HepG2 (cell line): ENCODE measurements around the gene TIA1. TPM values are rescaled to one million over a fixed set of nuclear protein-coding genes. Genes with fewer than 3 reads are reported as not detected.
A peak's percentile ranks its signal among the peaks of the same experiment; 100 is the strongest.
"Not testable (repeated sequence)": the region's sequence is repeated elsewhere in the genome, so short reads cannot be mapped to it uniquely, and the experiment has no call there.

Source experiments
- FOXK2 ChIP-seq: fragments of 450-650 bp; IDR thresholded peaks from 2 replicates; pipeline ENCODE4 v1.6.1; 2016
- NCOR1 ChIP-seq: fragments of 200-600 bp; sonication (generic); IDR thresholded peaks from 2 replicates; pipeline ENCODE4 v1.7.0; 2017; ENCODE audit warnings: antibody characterized with exemption, low read length, borderline replicate concordance
- ZBTB4 ChIP-seq: sonication (generic); formaldehyde crosslinking; IDR thresholded peaks from 2 replicates; pipeline ENCODE4 v1.4.0; 2020; ENCODE audit warnings: missing genetic modification reagents, mild to moderate bottlenecking, borderline replicate concordance
- ZHX2 ChIP-seq, 2 experiments: sonication (generic) in 1 of 2; formaldehyde crosslinking in 1 of 2; IDR thresholded peaks; 2 replicates each; pipeline versions ENCODE4 v1.6.1 to v1.9.0; 2014 to 2022; ENCODE audit warnings: antibody characterized with exemption in 1 of 2, borderline replicate concordance in 1 of 2, inconsistent platforms in 1 of 2, low read depth in 1 of 2, missing genetic modification reagents in 1 of 2
- ZNF430 ChIP-seq: sonication (generic); formaldehyde crosslinking; IDR thresholded peaks from 2 replicates; pipeline ENCODE4 v1.9.0; 2021; ENCODE audit warnings: mild to moderate bottlenecking, missing genetic modification reagents
- polyA plus RNA-seq, 8 experiments: library from polyadenylated mRNA; depleted of rRNA in 3 of 8; stranded (reverse) in 7 of 8; unstranded in 1 of 8; fragments of >200 nt; fragmentation: Illumina TruSeq in 4 of 8; extraction: Trizol in 4 of 8; gene quantifications; 2 replicates each; pipeline versions ENCODE4 v1.2.1 to v1.2.3, GENCODE V29; 2011 to 2016; ENCODE audit warnings: low read depth in 4 of 8, missing spikeins in 1 of 8, mixed read lengths in 1 of 8; ENCODE audit not compliant: insufficient read depth in 1 of 8
- total RNA-seq, 5 experiments: library from RNA; depleted of rRNA; stranded (reverse); fragments of >200 nt; fragmentation: Illumina TruSeq; extraction: Trizol; gene quantifications; 2 replicates each; pipeline ENCODE4 v1.2.3, GENCODE V29; 2016; ENCODE audit warnings: low read depth in 1 of 5
- TF ChIP-seq, protein P1 (sequence below): IDR thresholded peaks from 2 replicates; pipeline ENCODE4 v1.6.1; 2016; ENCODE audit warnings: low read depth, missing genetic modification reagents, missing compliant biosample characterization

Gene TIA1
- total and polyA plus RNA-seq, 2 of the 13 experiments (the other 11 are each of a cell fraction or from before 2014, with no cell fraction given), result 209 to 319 TPM

- TF ChIP-seq ZHX2 (IDR thresholded peaks at IDR 0.05; ENCODE audit: low read depth) (peak; percentile 83; the same call in 1 of the 2 replicates), ZNF430 (peak; percentile 84), FOXK2 (peak; percentile 94), ZBTB4 (peak; percentile 25; the same call in 1 of the 2 replicates), NCOR1 (peak; percentile 87)
- TF ChIP-seq ZHX2 (CRISPR knock-in tag; IDR thresholded peaks at IDR 0.05; ENCODE audit: borderline replicate concordance), result not testable (repeated sequence)
- TF ChIP-seq, protein P1, sequence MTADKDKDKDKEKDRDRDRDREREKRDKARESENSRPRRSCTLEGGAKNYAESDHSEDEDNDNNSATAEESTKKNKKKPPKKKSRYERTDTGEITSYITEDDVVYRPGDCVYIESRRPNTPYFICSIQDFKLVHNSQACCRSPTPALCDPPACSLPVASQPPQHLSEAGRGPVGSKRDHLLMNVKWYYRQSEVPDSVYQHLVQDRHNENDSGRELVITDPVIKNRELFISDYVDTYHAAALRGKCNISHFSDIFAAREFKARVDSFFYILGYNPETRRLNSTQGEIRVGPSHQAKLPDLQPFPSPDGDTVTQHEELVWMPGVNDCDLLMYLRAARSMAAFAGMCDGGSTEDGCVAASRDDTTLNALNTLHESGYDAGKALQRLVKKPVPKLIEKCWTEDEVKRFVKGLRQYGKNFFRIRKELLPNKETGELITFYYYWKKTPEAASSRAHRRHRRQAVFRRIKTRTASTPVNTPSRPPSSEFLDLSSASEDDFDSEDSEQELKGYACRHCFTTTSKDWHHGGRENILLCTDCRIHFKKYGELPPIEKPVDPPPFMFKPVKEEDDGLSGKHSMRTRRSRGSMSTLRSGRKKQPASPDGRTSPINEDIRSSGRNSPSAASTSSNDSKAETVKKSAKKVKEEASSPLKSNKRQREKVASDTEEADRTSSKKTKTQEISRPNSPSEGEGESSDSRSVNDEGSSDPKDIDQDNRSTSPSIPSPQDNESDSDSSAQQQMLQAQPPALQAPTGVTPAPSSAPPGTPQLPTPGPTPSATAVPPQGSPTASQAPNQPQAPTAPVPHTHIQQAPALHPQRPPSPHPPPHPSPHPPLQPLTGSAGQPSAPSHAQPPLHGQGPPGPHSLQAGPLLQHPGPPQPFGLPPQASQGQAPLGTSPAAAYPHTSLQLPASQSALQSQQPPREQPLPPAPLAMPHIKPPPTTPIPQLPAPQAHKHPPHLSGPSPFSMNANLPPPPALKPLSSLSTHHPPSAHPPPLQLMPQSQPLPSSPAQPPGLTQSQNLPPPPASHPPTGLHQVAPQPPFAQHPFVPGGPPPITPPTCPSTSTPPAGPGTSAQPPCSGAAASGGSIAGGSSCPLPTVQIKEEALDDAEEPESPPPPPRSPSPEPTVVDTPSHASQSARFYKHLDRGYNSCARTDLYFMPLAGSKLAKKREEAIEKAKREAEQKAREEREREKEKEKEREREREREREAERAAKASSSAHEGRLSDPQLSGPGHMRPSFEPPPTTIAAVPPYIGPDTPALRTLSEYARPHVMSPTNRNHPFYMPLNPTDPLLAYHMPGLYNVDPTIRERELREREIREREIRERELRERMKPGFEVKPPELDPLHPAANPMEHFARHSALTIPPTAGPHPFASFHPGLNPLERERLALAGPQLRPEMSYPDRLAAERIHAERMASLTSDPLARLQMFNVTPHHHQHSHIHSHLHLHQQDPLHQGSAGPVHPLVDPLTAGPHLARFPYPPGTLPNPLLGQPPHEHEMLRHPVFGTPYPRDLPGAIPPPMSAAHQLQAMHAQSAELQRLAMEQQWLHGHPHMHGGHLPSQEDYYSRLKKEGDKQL, result peak; percentile 83
These were observed 21.2 kb upstream of the TIA1 start (continued) for GRCh38 chr2:70269422-70270302.
